Effector memory CD4-positive, alpha-beta T cell (primary cell): Measurements from ENCODE around the gene MT1F.

Experiments used
- DNase-seq, 3 donors: peaks; one replicate each; pipeline ENCODE4 v3.0.0-alpha.2; 2020
- H3K27ac ChIP-seq: 2 replicates; pipeline ENCODE4 v1.7.0; 2013; ENCODE audit warnings: mild to moderate bottlenecking, low read length, moderate library complexity; ENCODE audit not compliant: insufficient read depth, poor library complexity, severe bottlenecking
- H3K27me3 ChIP-seq: replicated peaks from 2 replicates; pipeline ENCODE4 v1.7.0; 2013; ENCODE audit warnings: mild to moderate bottlenecking, low read length; ENCODE audit not compliant: insufficient read depth, control insufficient read depth, poor library complexity, severe bottlenecking
- H3K36me3 ChIP-seq: 2 replicates; pipeline ENCODE4 v1.7.0; 2013; ENCODE audit warnings: mild to moderate bottlenecking, low read length, moderate library complexity; ENCODE audit not compliant: control insufficient read depth, insufficient read depth
- H3K4me1 ChIP-seq: 2 replicates; pipeline ENCODE4 v1.7.0; 2013; ENCODE audit warnings: low read length, mild to moderate bottlenecking; ENCODE audit not compliant: control insufficient read depth, insufficient read depth, poor library complexity, severe bottlenecking
- H3K4me3 ChIP-seq: 2 replicates; pipeline ENCODE4 v1.7.0; 2013; ENCODE audit warnings: low read length, low read depth, mild to moderate bottlenecking; ENCODE audit not compliant: insufficient read depth, poor library complexity, severe bottlenecking
- H3K9me3 ChIP-seq: 2 replicates; pipeline ENCODE4 v1.7.0; 2013; ENCODE audit warnings: mild to moderate bottlenecking, low read length, moderate library complexity; ENCODE audit not compliant: control insufficient read depth

The MT1F gene

DNA sequence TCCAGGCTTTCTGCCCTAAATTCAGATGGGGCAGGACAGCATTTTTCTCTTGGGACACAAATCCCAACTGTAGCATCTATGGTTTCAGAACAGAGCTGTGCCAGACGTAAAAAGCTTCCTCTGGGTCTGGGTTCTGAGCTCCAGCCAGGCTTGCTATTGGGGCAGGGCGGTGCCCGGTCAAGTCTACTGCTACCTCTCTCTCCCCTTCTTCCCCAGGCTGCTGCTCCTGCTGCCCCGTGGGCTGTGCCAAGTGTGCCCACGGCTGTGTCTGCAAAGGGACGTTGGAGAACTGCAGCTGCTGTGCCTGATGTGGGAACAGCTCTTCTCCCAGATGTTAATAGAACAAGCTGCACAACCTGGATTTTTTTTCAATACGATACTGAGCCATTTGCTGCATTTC, 24.2 kb upstream of the MT1F start:
- no peak for DNase-seq
- Histone ChIP-seq H3K27me3 (peaks cover 69% of the 10 kb centered on the region), H3K4me1 (peaks cover 28% of the 10 kb centered on the region), H3K4me3 (no peak overlapping the region), H3K27ac (no peak overlapping the region), H3K9me3 (no peaks in the 10 kb centered on the region), H3K36me3 (no peaks in the 10 kb centered on the region)

DNA sequence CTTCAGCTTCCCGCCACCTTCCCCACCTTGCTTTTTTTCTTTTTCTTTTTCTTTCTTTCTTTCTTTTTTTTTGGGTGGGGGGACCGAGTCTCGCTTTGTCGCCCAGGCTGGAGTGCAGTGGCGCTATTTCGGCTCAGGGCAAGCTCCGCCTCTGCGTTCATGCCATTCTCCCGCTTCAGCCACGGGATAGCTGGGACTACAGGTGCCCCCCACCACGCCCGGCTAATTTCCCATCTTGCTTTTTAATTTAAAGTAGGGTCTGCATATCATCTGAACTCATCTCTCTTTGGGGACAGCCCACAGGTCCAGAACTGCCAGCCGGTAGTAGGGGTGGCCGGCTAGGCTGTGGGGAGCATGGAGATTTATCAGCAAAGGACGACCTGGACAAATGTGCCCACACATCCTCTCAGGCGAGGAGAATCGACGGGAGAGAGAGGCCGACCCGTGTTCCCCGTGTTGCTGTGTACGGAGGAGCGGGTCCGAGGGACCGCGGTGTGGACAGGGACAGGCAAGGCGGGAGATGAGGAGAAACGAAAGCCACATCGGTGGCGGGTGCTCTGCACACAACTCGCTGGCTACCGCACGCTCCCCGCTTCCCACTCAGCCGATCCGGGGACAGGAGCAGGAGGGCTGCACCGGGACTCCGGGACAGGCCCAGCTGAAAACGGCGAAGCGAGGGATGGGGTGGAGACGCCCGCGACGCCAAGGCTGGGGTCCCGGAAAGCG, 22.9 kb upstream of the MT1F start:
- H3K4me1 ChIP-seq: peaks cover 28% of the 10 kb centered on the region
- no peak overlapping the region for H3K27ac ChIP-seq
- H3K9me3 ChIP-seq: no peaks in the 10 kb centered on the region
- no peaks in the 10 kb centered on the region for H3K36me3 ChIP-seq
- H3K4me3 ChIP-seq: no peak overlapping the region
- DNase-seq: no peak
- H3K27me3 ChIP-seq: peaks cover 74% of the 10 kb centered on the region

DNA sequence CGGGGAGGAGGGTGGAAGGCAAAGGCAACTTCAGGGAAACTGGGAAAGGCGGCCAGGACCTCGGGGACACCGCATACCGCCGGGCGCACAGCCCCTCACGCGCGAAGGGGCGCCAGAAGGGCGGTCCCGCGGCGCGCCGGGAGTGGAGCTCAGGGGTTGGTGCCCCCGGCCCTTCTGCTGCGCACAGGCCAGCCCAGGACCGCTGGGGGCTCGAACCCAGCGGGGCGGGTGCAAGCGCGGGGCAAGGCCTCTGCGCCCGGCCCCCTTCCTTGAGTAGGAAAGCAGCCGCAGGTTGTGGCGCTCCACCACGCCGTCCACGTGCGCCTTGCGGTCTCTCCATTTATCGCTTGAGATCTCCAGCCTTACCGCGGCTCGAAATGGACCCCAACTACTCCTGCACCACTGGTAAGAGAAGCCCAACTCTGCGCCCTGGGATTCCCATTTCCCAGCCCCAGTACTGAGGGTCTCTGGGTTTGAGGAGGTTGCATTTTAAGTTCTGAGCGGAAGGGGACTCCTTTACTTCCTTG, 22.3 kb upstream of the MT1F start:
- no peaks in the 10 kb centered on the region for H3K36me3 ChIP-seq

DNA sequence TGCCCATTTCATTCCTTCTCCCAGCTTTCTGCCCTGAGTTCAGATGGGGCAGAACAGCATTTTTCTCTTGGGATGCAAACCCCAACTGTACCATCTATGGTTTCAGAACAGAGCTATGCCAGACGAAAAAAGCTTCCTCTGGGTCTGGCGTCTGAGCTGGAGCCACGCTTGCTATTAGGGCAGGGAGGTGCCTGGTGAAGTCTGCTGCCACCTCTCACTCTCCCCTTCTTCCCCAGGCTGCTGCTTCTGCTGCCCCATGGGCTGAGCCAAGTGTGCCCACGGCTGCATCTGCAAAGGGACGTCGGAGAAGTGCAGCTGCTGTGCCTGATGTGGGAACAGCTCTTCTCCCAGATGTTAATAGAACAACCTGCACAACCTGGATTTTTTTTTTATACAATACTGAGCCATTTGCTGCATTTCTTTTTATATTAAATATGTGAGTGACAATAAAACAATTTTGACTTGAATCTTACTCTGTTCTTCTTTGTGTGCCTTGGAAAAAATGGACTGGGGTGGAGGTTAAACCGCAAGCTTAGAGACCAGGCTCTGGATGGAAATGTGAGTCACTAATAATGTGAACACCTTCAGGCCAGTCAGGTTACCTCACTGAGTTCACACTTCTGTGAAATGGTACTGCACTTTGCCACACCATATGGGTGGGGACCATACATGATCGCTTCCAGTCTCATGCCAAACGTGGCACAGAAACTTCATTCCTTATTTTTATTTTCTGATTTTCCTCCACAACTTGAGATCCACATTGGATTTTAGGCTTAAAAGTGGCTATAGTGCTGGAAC, 20.9 kb upstream of the MT1F start:
- H3K9me3 ChIP-seq: no peaks in the 10 kb centered on the region
- peaks cover 27% of the 10 kb centered on the region for H3K4me1 ChIP-seq
- no peak for DNase-seq
- peaks cover 62% of the 10 kb centered on the region for H3K27me3 ChIP-seq
- no peaks in the 10 kb centered on the region for H3K36me3 ChIP-seq
- no peak overlapping the region for H3K4me3 ChIP-seq
- H3K27ac ChIP-seq: no peak overlapping the region

More for the DNA sequence above, 22.3 kb upstream of the MT1F start:
- no peak overlapping the region for H3K4me3 ChIP-seq
- peaks cover 28% of the 10 kb centered on the region for H3K4me1 ChIP-seq
- no peak for DNase-seq
- H3K27ac ChIP-seq: no peak overlapping the region
- H3K27me3 ChIP-seq: peaks cover 73% of the 10 kb centered on the region
- no peaks in the 10 kb centered on the region for H3K9me3 ChIP-seq

DNA sequence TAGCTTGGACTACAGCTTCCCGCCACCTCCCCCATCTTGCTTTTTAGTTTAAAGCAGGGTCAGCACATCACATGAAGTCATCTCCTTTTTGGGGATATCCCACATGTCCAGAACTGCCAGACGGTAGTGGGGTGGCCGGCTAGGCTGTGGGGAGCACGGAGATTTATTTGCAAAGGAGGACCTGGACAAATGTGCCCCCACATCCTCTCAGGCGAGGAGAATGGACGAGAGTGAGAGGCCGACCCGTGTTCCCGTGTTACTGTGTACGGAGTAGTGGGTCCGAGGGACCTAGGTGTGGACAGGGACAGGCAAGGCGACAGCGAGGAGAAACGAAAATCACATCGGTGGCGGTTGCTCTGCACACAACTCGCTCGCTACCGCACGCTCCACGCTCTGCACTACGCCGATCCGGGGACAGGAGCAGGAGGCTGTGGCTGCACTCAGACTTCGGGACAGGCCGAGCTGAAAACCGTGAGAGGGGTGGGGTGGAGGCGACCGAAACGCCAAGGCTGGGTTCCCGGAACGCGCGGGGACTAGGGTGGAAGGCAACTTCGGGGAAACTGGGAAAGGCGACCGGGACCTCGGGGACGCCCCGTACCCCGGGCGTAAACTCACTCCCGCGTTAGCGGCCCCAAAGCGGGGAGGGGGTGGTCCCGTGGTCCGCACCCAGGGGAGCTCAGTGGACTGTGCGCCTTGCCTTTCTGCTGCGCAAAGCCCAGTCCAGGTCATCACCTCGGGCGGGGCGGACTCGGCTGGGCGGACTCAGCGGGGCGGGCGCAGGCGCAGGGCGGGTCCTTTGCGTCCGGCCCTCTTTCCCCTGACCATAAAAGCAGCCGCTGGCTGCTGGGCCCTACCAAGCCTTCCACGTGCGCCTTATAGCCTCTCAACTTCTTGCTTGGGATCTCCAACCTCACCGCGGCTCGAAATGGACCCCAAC, 19.7 kb upstream of the MT1F start, which contains the start of gene MT1A:
Gene MT1A, plus strand, starts transcription at position 853 of the 937 bp plus-strand sequence. Its CDS starts 73 bp downstream, at position 926.
- H3K4me1 ChIP-seq: peaks cover 23% of the 10 kb centered on the region
- no peaks in the 10 kb centered on the region for H3K36me3 ChIP-seq
- no peak for DNase-seq
- H3K4me3 ChIP-seq: peak within 1 kb of the TSS; percentile 13
- H3K27ac ChIP-seq: no peak within 1 kb of the TSS
- peaks cover 49% of the 10 kb centered on the region for H3K27me3 ChIP-seq
- no peaks in the 10 kb centered on the region for H3K9me3 ChIP-seq

DNA sequence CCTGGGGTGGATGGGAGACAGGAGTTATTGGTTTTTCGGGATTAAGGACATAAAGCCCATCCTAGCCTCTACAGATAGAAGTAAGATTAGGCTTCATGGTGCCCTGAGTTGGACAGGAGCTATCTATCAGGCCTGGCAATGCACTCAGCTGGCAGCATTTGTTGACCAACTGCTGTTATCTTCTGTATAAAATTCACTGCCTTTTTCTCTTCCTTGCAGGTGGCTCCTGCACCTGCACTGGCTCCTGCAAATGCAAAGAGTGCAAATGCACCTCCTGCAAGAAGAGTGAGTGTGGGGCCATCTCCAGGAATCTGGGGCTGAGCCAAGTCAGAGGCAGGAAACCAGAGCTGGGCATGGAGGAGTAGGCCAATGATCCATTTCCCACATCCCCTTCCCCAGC, 18.7 kb upstream of the MT1F start:
- Histone ChIP-seq H3K27ac (no peak overlapping the region), H3K4me1 (peaks cover 33% of the 10 kb centered on the region), H3K9me3 (no peaks in the 10 kb centered on the region), H3K36me3 (no peaks in the 10 kb centered on the region), H3K4me3 (no peak overlapping the region), H3K27me3 (peaks cover 42% of the 10 kb centered on the region)
- no peak for DNase-seq

DNA sequence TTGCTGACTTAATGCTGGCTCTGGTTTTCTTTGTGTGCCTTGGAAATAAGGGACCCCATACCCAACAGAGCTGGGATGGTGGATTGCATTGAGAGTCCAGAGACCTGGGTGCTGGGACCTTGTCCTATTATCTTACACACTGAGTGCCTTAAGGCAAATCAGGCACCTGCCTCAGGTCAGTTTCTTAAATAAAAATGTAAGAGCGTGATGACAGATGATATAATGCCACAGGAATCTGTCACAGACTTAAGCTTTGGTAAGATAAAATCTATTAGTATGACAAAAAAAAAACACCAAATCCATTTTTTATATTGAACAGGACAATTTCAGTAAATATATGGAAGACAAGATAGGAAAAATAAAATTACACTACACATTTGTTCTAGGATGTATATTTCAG, 17.7 kb upstream of the MT1F start:
- no peak overlapping the region for H3K27ac ChIP-seq
- peaks cover 30% of the 10 kb centered on the region for H3K4me1 ChIP-seq
- H3K9me3 ChIP-seq: no peaks in the 10 kb centered on the region
- no peak for DNase-seq
- peaks cover 32% of the 10 kb centered on the region for H3K27me3 ChIP-seq
- H3K4me3 ChIP-seq: no peak overlapping the region
- H3K36me3 ChIP-seq: no peaks in the 10 kb centered on the region

DNA sequence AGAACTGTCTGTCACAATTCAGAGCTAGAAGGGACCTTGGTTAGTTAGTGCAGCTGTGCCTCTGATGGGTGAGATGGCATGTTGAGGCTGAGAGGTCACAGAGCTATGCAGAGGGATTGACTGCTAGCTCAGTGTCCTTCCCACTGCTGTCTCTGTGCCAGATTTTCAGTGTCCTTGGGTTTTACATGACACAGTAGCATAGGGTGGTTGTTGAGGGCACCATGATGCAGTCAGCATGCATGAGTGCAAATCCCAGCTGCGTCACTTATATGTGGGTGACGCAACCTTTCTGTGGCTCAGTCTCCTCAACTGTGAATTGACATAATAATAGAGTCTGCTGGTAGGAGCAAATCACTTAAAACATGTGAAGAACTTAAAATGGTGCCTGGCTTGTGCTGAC, 16.6 kb upstream of the MT1F start:
- H3K27me3 ChIP-seq: peaks cover 21% of the 10 kb centered on the region
- no peak overlapping the region for H3K4me3 ChIP-seq
- H3K9me3 ChIP-seq: no peaks in the 10 kb centered on the region
- no peaks in the 10 kb centered on the region for H3K36me3 ChIP-seq
- no peak for DNase-seq
- no peak overlapping the region for H3K27ac ChIP-seq
- H3K4me1 ChIP-seq: peaks cover 24% of the 10 kb centered on the region

DNA sequence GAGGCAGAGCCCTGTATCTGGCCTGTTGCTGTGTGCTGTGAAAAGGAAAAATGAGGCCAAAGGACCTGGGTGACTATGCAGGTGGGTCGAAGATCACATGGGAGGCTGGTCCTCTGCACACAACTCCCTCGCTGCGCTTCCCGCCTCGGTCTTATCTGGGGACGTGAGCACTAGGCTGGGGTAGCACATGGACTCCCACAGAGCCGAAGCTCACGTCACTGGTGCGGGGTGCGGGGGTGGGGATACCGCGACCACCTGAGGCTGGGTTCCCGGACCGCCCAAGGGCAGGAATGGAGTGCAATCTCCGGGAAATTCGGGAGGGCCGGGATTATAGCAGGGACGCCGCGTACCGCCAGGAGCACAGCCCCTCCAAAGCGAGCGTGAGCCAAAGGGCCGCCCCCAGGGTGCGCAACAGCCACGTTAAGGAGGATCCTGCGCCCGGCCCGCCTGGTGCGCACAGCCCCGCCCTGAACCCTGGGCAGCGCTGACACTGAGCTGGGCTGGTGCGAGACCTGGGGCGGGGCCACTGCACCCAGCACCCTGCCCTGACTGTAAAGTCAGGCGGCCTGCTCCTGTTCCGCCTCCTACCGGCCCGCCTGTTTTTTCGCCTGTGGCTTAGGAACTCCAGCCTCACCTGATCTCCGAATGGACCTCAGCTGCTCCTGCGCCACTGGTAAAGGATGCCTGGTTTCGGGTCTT, 14.5 kb upstream of the MT1F start:
- no peaks in the 10 kb centered on the region for H3K9me3 ChIP-seq
- peaks cover 9% of the 10 kb centered on the region for H3K27me3 ChIP-seq
- peak overlapping the region; percentile 47 for H3K4me3 ChIP-seq
- no peak overlapping the region for H3K27ac ChIP-seq
- peak; percentile 51 to 59 (median 57) for DNase-seq
- H3K36me3 ChIP-seq: no peaks in the 10 kb centered on the region
- peaks cover 18% of the 10 kb centered on the region for H3K4me1 ChIP-seq
